H1 (cell line): ENCODE data around the gene SEC62. TPM values are rescaled to one million over a fixed set of nuclear protein-coding genes. Genes with fewer than 3 reads are reported as not detected.

Source experiments
- CTCF ChIA-PET: fragments of 300-600 bp; sonication (Branson Sonifier 250); formaldehyde crosslinking; loops from one replicate; lab custom pipeline; 2021; ENCODE audit not compliant: partially characterized antibody; lab: Charles Lee
- POLR2A ChIA-PET: fragments of 300-600 bp; sonication (Branson Sonifier 250); formaldehyde crosslinking; loops from one replicate; lab custom pipeline; 2021; ENCODE audit warnings: inconsistent platforms; ENCODE audit not compliant: partially characterized antibody; lab: Charles Lee
- DNase-seq, 2 experiments: peaks; one replicate each; pipeline versions ENCODE4 v3.0.0 to v3.0.0-alpha.2; 2010 to 2022; ENCODE audit warnings: low spot score in 2 of 2, low read depth in 1 of 2, mixed read lengths in 1 of 2
- FAIRE-seq: peaks from 2 replicates; lab custom pipeline; 2011; peaks lifted over from hg19 to GRCh38; lab: Jason Lieb, UNC
- H2AFZ ChIP-seq: 2 replicates; pipeline ENCODE4 v1.8.1; 2012; ENCODE audit warnings: low read length, inconsistent platforms
- H2AK5ac ChIP-seq: 2 replicates; pipeline ENCODE4 v1.6.1; 2013; ENCODE audit warnings: low read depth, low read length
- H2BK120ac ChIP-seq: replicated peaks from 2 replicates; pipeline ENCODE3; 2013; ENCODE audit warnings: low read depth, low read length, inconsistent platforms
- H2BK12ac ChIP-seq: 2 replicates; pipeline ENCODE4 v1.6.1; 2013; ENCODE audit warnings: low read depth, low read length
- H2BK15ac ChIP-seq: 2 replicates; pipeline ENCODE4 v1.6.1; 2013; ENCODE audit warnings: low read length
- H2BK20ac ChIP-seq: 2 replicates; pipeline ENCODE4 v1.6.1; 2013; ENCODE audit warnings: low read length
- H2BK5ac ChIP-seq: 2 replicates; pipeline ENCODE4 v1.6.1; 2013; ENCODE audit warnings: low read depth, low read length
- H3K14ac ChIP-seq: 2 replicates; pipeline ENCODE4 v1.6.1; 2013; ENCODE audit warnings: inconsistent platforms; ENCODE audit not compliant: insufficient read length
- H3K18ac ChIP-seq: 2 replicates; pipeline ENCODE4 v1.6.1; 2013; ENCODE audit warnings: low read length; ENCODE audit errors: extremely low read depth
- H3K23ac ChIP-seq: 2 replicates; pipeline ENCODE4 v1.6.1; 2013; ENCODE audit warnings: inconsistent platforms; ENCODE audit not compliant: insufficient read length
- H3K23me2 ChIP-seq: 2 replicates; pipeline ENCODE4 v1.6.1; 2013; ENCODE audit warnings: low read depth, low read length
- H3K27ac ChIP-seq: 2 replicates; pipeline ENCODE4 v1.6.1; 2011; ENCODE audit warnings: low read depth, low read length, inconsistent platforms
- H3K27me3 ChIP-seq, 4 experiments: replicated peaks in 1 of 4; 1 replicate in 1 of 4; 2 replicates in 3 of 4; pipeline versions ENCODE4 v1.6.1 to v1.8.1; 2011 to 2013; ENCODE audit warnings: low read length in 3 of 4, mild to moderate bottlenecking in 3 of 4, inconsistent platforms in 2 of 4, mixed read lengths in 2 of 4, moderate library complexity in 1 of 4; ENCODE audit not compliant: control insufficient read depth in 3 of 4, insufficient read depth in 3 of 4; ENCODE audit errors: extremely low read depth in 1 of 4
- H3K36me3 ChIP-seq, 4 experiments: 2 replicates each; pipeline versions ENCODE4 v1.6.1 to v1.8.1; 2011 to 2013; ENCODE audit warnings: mild to moderate bottlenecking in 4 of 4, low read length in 3 of 4, moderate library complexity in 2 of 4, control low read depth in 1 of 4, inconsistent platforms in 1 of 4; ENCODE audit not compliant: insufficient read depth in 4 of 4, control insufficient read depth in 2 of 4
- H3K4ac ChIP-seq: replicated peaks from 2 replicates; pipeline ENCODE3; 2013; ENCODE audit warnings: low read length, low read depth, mixed read lengths, inconsistent platforms; ENCODE audit not compliant: insufficient read length
- H3K4me1 ChIP-seq, 4 experiments: replicated peaks in 1 of 4; 1 replicate in 1 of 4; 2 replicates in 3 of 4; pipeline versions ENCODE4 v1.6.1 to v1.8.1; 2011 to 2013; ENCODE audit warnings: low read length in 3 of 4, inconsistent platforms in 2 of 4, mixed read lengths in 1 of 4; ENCODE audit not compliant: insufficient read depth in 4 of 4, control insufficient read depth in 3 of 4
- H3K4me2 ChIP-seq, 2 experiments: 2 replicates each; pipeline versions ENCODE4 v1.6.1 to v1.8.1; 2011 to 2013; ENCODE audit warnings: low read depth in 2 of 2, low read length in 2 of 2, control low read depth in 1 of 2, inconsistent platforms in 1 of 2, mild to moderate bottlenecking in 1 of 2; ENCODE audit not compliant: insufficient read depth in 1 of 2
- H3K4me3 ChIP-seq, 4 experiments: fragments of 200-600, 300-600 bp in 1 of 4; sonication (generic), shearing (Covaris generic), sonication (Bioruptor Twin) in 1 of 4; 2 replicates each; pipeline versions ENCODE4 v1.5.1 to v1.8.1; 2011 to 2016; ENCODE audit warnings: low read length in 4 of 4, low read depth in 3 of 4, control low read depth in 2 of 4, inconsistent platforms in 2 of 4, mild to moderate bottlenecking in 2 of 4, mixed read lengths in 1 of 4, moderate library complexity in 1 of 4; ENCODE audit not compliant: insufficient read depth in 2 of 4; ENCODE audit errors: extremely low read depth in 1 of 4
- H3K56ac ChIP-seq: replicated peaks from 2 replicates; pipeline ENCODE3; 2013; ENCODE audit warnings: low read depth, mild to moderate bottlenecking, mixed read lengths, low read length, inconsistent platforms; ENCODE audit not compliant: insufficient read length
- H3K79me1 ChIP-seq: 2 replicates; pipeline ENCODE4 v1.6.1; 2013; ENCODE audit warnings: low read depth, low read length, control low read depth
- H3K79me2 ChIP-seq, 2 experiments: 2 replicates each; pipeline versions ENCODE4 v1.6.1 to v1.8.1; 2012 to 2013; ENCODE audit warnings: low read length in 2 of 2, mild to moderate bottlenecking in 2 of 2, inconsistent platforms in 1 of 2; ENCODE audit not compliant: insufficient read depth in 2 of 2, control insufficient read depth in 1 of 2
- H3K9ac ChIP-seq, 4 experiments: replicated peaks in 1 of 4; 1 replicate in 1 of 4; 2 replicates in 3 of 4; pipeline versions ENCODE4 v1.6.1 to v1.8.1; 2011 to 2013; ENCODE audit warnings: low read depth in 3 of 4, low read length in 3 of 4, control low read depth in 2 of 4, mild to moderate bottlenecking in 2 of 4, moderate library complexity in 2 of 4, inconsistent platforms in 1 of 4; ENCODE audit errors: extremely low read depth in 1 of 4
- H3K9me3 ChIP-seq, 2 experiments: 2 replicates each; pipeline versions ENCODE4 v1.6.1 to v1.8.1; 2012 to 2013; ENCODE audit warnings: mild to moderate bottlenecking in 2 of 2, moderate library complexity in 2 of 2, control low read depth in 1 of 2, inconsistent platforms in 1 of 2, low read depth in 1 of 2, low read length in 1 of 2, mixed read lengths in 1 of 2; ENCODE audit not compliant: insufficient read depth in 2 of 2
- H4K20me1 ChIP-seq, 2 experiments: replicated peaks in 1 of 2; 2 replicates each; pipeline versions ENCODE3 to v1.8.1; 2011 to 2013; ENCODE audit warnings: inconsistent platforms in 2 of 2, low read length in 2 of 2, mild to moderate bottlenecking in 1 of 2; ENCODE audit not compliant: insufficient read depth in 2 of 2, control insufficient read depth in 1 of 2
- H4K5ac ChIP-seq: 2 replicates; pipeline ENCODE4 v1.6.1; 2013; ENCODE audit warnings: low read length, low read depth, mixed read lengths, inconsistent platforms; ENCODE audit not compliant: insufficient read length
- H4K8ac ChIP-seq: 2 replicates; pipeline ENCODE4 v1.8.0; 2013; ENCODE audit warnings: mild to moderate bottlenecking, moderate library complexity, low read length, inconsistent platforms; ENCODE audit not compliant: insufficient read depth; ENCODE audit errors: extremely low read depth
- H4K91ac ChIP-seq: replicated peaks from 2 replicates; pipeline ENCODE3; 2013; ENCODE audit warnings: low read length, mixed read lengths, inconsistent platforms; ENCODE audit not compliant: insufficient read length
- ATF2 ChIP-seq: IDR thresholded peaks from 2 replicates; pipeline ENCODE4 v1.6.1; 2012; ENCODE audit warnings: low read length, inconsistent platforms
- KDM5A ChIP-seq: fragments of 200-600 bp; IDR thresholded peaks from 2 replicates; pipeline ENCODE4 v1.7.1; 2012; ENCODE audit warnings: mild to moderate bottlenecking, low read length, inconsistent platforms, mixed read lengths
- TBP ChIP-seq: IDR thresholded peaks from 2 replicates; pipeline ENCODE4 v1.6.1; 2011; ENCODE audit warnings: low read depth, low read length, improper control_type of control experiment
- WGBS, 2 experiments: shearing (Covaris generic) in 1 of 2; methylation state at CpG; one replicate each; pipeline versions ENCODE4 v1.1.6 to v1.1.7; 2013 to 2015; ENCODE audit warnings: low lambda C conversion rate in 2 of 2, mixed read lengths in 2 of 2, inconsistent platforms in 1 of 2, low coverage in 1 of 2, missing lambda C conversion rate in 1 of 2; ENCODE audit not compliant: insufficient replicate concordance in 2 of 2, insufficient coverage in 1 of 2, insufficient read length in 1 of 2; ENCODE audit errors: extremely low coverage in 1 of 2, missing lambda C conversion rate in 1 of 2; 5-methylcytosine and 5-hydroxymethylcytosine counted together
- polyA plus RNA-seq, 7 experiments: library from polyadenylated mRNA; depleted of rRNA in 3 of 7; stranded (reverse) in 5 of 7; unstranded in 2 of 7; fragments of >200 nt in 5 of 7; fragments of 200-250 nt in 2 of 7; gene quantifications; 1 replicate in 5 of 7; 2 replicates in 1 of 7; 4 replicates in 1 of 7; pipeline versions ENCODE4 v1.2.1 to v1.2.3, GENCODE V29; 2011 to 2013; ENCODE audit warnings: missing spikeins in 2 of 7, mixed read lengths in 2 of 7
- total RNA-seq: library from RNA; stranded (reverse); fragmentation: NEBNext Ultra II Directional; extraction: Animal tissue kit (Norgen Biotek cat#: 25700); gene quantifications from 2 replicates; pipeline ENCODE4 v1.2.1, GENCODE V29; 2021

The SEC62 gene
- total and polyA plus RNA-seq, 2 of the 8 experiments (the other 6 are each of a cell fraction or from before 2014, with no cell fraction given) = 67.8 to 113 TPM

- peaks cover 17 to 76% of the 10 kb centered on the region in 2 experiments for H3K79me2 ChIP-seq
- H3K4me2 ChIP-seq = no peak overlapping the region
- no peak overlapping the region; a peak in 1 of 8 replicates for H3K4me3 ChIP-seq
- H4K5ac ChIP-seq = no peak overlapping the region
- H3K14ac ChIP-seq = no peak overlapping the region
- WGBS, 2 experiments = 89% methylated on average over 5 of the region's 5 CpGs; no CpG with 5 or more reads in 1 of the 2 experiments
- H2BK120ac ChIP-seq = no peak overlapping the region
- H2BK15ac ChIP-seq = no peak overlapping the region
- no peaks in the 10 kb centered on the region for H3K9me3 ChIP-seq
- H3K9ac ChIP-seq = no peak overlapping the region
- no peak overlapping the region for H2BK12ac ChIP-seq
- FAIRE-seq (no peak), DNase-seq (no peak)
- peaks cover 3% of the 10 kb centered on the region; the same call in 1 of the 2 replicates for H3K79me1 ChIP-seq
- no peak overlapping the region for H3K56ac ChIP-seq
- no peak overlapping the region for H3K27ac ChIP-seq
- peaks cover 7% of the 10 kb centered on the region for H3K23me2 ChIP-seq
- peaks cover 0 to 12% (median 1%) of the 10 kb centered on the region in 4 experiments; a peak in 3 of 7 replicates for H3K4me1 ChIP-seq
- H2BK20ac ChIP-seq = no peak overlapping the region
- H3K36me3 ChIP-seq = peaks cover 0 to 10% (median 0%) of the 10 kb centered on the region in 4 experiments; a peak in 2 of 8 replicates
- no peak overlapping the region for H3K18ac ChIP-seq
- H4K20me1 ChIP-seq = peaks cover 6 to 8% of the 10 kb centered on the region in 2 experiments
- H2AFZ ChIP-seq = no peak overlapping the region
- no peak overlapping the region for H2BK5ac ChIP-seq
- no peak overlapping the region for H3K4ac ChIP-seq
- no peaks in the 10 kb centered on the region for H3K27me3 ChIP-seq
- H3K23ac ChIP-seq = no peak overlapping the region
- H2AK5ac ChIP-seq = no peak overlapping the region
- H4K8ac ChIP-seq = no peak overlapping the region
- POLR2A ChIA-PET = interaction anchor here (0.5 to 3.8 kb wide), 3 partner anchors 21 to 242 kb away, joined by 3 to 22 read pairs (median 3); no protein-coding TSS in a partner anchor
- CTCF ChIA-PET = interaction anchor here (0.6 to 1.4 kb wide), 2 partner anchors 52 to 183 kb away, joined by 3 read pairs; no protein-coding TSS in a partner anchor
- no peak overlapping the region for H4K91ac ChIP-seq
- TF ChIP-seq TBP (no peak), ATF2 (no peak), KDM5A (no peak)
Measured at GRCh38 chr3:169969174-169970095, 2.8 kb downstream of the SEC62 start.
